BE2C (cell line): ENCODE results near the gene ZBTB26.

Experiments used
- DNase-seq: peaks from one replicate; pipeline ENCODE4 v3.0.0-alpha.2; 2020
- H3K27me3 ChIP-seq: fragments of 250-450 bp; sonication (Bioruptor Pico); 2 replicates; pipeline ENCODE4 v1.5.1; 2020; ENCODE audit warnings: mild to moderate bottlenecking
- H3K36me3 ChIP-seq: fragments of 250-450 bp; sonication (Bioruptor Pico); 2 replicates; pipeline ENCODE4 v1.5.1; 2020; ENCODE audit warnings: mild to moderate bottlenecking
- H3K4me1 ChIP-seq: fragments of 250-450 bp; sonication (Bioruptor Pico); 2 replicates; pipeline ENCODE4 v1.5.1; 2020
- H3K4me3 ChIP-seq: 2 replicates; pipeline ENCODE4 v1.5.1; 2011; ENCODE audit warnings: low read depth, low read length
- H3K9me3 ChIP-seq: fragments of 250-450 bp; sonication (Bioruptor Pico); 2 replicates; pipeline ENCODE4 v1.5.1; 2020
- TF ChIP-seq, protein P1 (sequence below): IDR thresholded peaks from 2 replicates; pipeline ENCODE4 v1.5.1; 2012; ENCODE audit warnings: mild to moderate bottlenecking, low read depth, low read length

ZBTB26 gene

DNA sequence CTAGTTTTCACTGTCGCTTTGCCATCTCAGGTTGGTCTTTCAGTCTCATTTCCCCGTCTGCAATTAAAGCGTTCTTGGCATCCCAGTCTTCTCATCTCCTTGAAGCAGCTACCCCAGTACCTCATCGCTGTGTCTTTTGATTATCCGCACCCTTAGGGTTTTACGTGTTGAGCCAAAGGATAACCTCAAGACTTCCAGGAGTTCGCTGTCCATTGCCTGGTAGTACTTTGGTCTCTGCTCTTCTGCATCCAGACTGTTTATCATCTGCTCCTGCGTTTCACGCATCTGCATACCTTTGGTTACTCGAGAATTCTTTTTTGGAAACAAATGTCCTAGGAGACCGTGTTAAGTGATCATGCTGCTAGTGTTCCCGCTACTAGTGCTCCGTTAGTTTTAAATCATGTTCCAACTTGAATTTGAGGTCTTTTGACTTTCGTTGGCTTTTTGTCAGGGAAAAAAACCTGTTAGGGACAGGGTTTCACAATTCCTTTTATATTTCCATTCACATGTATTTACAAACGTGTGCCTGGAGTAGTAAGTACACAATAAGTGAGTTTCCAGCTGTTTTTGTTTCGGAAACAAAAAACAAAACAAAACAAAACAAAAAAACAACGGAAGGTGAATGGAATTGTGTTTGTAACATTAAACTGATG, 10.4 kb upstream of the ZBTB26 start:
- H3K4me1 ChIP-seq, result no peaks in the 10 kb centered on the region
- H3K27me3 ChIP-seq, result no peaks in the 10 kb centered on the region
- TF ChIP-seq, protein P1, sequence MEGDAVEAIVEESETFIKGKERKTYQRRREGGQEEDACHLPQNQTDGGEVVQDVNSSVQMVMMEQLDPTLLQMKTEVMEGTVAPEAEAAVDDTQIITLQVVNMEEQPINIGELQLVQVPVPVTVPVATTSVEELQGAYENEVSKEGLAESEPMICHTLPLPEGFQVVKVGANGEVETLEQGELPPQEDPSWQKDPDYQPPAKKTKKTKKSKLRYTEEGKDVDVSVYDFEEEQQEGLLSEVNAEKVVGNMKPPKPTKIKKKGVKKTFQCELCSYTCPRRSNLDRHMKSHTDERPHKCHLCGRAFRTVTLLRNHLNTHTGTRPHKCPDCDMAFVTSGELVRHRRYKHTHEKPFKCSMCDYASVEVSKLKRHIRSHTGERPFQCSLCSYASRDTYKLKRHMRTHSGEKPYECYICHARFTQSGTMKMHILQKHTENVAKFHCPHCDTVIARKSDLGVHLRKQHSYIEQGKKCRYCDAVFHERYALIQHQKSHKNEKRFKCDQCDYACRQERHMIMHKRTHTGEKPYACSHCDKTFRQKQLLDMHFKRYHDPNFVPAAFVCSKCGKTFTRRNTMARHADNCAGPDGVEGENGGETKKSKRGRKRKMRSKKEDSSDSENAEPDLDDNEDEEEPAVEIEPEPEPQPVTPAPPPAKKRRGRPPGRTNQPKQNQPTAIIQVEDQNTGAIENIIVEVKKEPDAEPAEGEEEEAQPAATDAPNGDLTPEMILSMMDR, result no peak
- no peak for DNase-seq
- H3K9me3 ChIP-seq, result no peaks in the 10 kb centered on the region
- peak overlapping the region; percentile 90 for H3K4me3 ChIP-seq
- H3K36me3 ChIP-seq, result peaks cover 3% of the 10 kb centered on the region

- TF ChIP-seq, protein P1, result no peak
- no peaks in the 10 kb centered on the region for H3K27me3 ChIP-seq
- H3K4me1 ChIP-seq, result no peaks in the 10 kb centered on the region
- peaks cover 8% of the 10 kb centered on the region for H3K36me3 ChIP-seq
- peak within 1 kb of the TSS; percentile 90 for H3K4me3 ChIP-seq
- no peaks in the 10 kb centered on the region for H3K9me3 ChIP-seq
- DNase-seq, result peak; percentile 100
These were observed 9.7 kb upstream of the ZBTB26 start, which contains the start of gene RABGAP1 for GRCh38 chr9:122940749-122941581. RABGAP1 (plus strand) TSS chr9:122941020; CDS start chr9:122957060, 16,040 bp downstream.

DNA sequence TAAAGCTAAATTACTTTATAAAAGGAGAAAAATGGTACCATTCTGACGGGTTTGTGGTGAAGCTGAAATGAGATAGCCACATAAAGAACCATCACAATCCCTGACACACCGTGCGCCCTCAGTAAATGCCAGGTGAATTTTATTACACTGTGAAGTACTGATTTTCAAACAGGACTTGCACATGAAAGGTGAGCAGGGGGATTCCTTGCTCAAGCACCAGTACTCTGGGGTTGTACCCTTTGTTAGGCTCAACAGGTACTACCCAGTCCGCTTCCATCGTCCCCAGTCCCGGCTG, 9.1 kb upstream of the ZBTB26 start:
- H3K4me3 ChIP-seq, result peak overlapping the region; percentile 63
- peaks cover 8% of the 10 kb centered on the region for H3K36me3 ChIP-seq
- DNase-seq, result no peak
- TF ChIP-seq, protein P1, result no peak
- no peaks in the 10 kb centered on the region for H3K4me1 ChIP-seq
- H3K27me3 ChIP-seq, result no peaks in the 10 kb centered on the region
- H3K9me3 ChIP-seq, result no peaks in the 10 kb centered on the region

GRCh38 chr9:122939601-122940000, 8.3 kb upstream of the ZBTB26 start:
- H3K27me3 ChIP-seq, result no peaks in the 10 kb centered on the region
- H3K9me3 ChIP-seq, result no peaks in the 10 kb centered on the region
- no peak overlapping the region for H3K4me3 ChIP-seq
- peaks cover 8% of the 10 kb centered on the region for H3K36me3 ChIP-seq
- DNase-seq, result no peak
- TF ChIP-seq, protein P1, result no peak
- H3K4me1 ChIP-seq, result no peaks in the 10 kb centered on the region

GRCh38 chr9:122936883-122937282, 5.6 kb upstream of the ZBTB26 start:
- TF ChIP-seq, protein P1, result no peak
- H3K27me3 ChIP-seq, result no peaks in the 10 kb centered on the region
- no peak for DNase-seq
- H3K4me1 ChIP-seq, result no peaks in the 10 kb centered on the region
- no peaks in the 10 kb centered on the region for H3K9me3 ChIP-seq
- no peak overlapping the region for H3K4me3 ChIP-seq
- peaks cover 8% of the 10 kb centered on the region for H3K36me3 ChIP-seq

DNA sequence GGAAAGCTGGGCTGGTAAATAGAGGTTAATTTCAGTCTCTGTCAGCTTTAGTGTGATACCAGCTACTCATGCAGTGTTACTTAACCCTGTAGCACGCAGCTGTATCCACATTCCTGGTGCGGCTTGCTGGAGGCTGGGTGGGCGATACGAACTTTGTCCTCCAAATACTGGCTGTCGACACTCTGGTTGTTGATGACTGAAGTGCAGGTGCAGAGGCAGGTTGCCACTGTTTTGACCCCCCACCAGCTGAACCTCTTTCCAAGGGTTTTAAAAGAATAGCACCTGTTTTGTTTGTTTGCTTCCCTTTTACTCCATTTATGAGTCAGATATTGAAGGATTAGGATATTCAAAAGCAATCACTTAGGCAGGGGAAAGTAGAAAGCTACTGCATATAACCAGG, 5.2 kb upstream of the ZBTB26 start:
- no peaks in the 10 kb centered on the region for H3K4me1 ChIP-seq
- H3K4me3 ChIP-seq, result no peak overlapping the region
- no peak for DNase-seq
- TF ChIP-seq, protein P1, result no peak
- H3K27me3 ChIP-seq, result no peaks in the 10 kb centered on the region
- H3K9me3 ChIP-seq, result no peaks in the 10 kb centered on the region
- peaks cover 8% of the 10 kb centered on the region for H3K36me3 ChIP-seq
